Stimulated activated naive CD8-positive, alpha-beta T cell treated with anti-CD3 and anti-CD28 coated beads, Interleukin-15, Interleukin-2, amounts not matched to agents 100 U/mL and 50 U/mL, for 24 hours (primary cell): ENCODE results near the gene GAS7.

Experiments
- ATAC-seq: fragments of 150-1000 bp; cut with Tn5 transposase; one replicate; pipeline ENCODE4 v1.10.0; 2021
- DNase-seq: peaks from one replicate; pipeline ENCODE4 v3.0.0; 2021

GAS7 gene

DNA sequence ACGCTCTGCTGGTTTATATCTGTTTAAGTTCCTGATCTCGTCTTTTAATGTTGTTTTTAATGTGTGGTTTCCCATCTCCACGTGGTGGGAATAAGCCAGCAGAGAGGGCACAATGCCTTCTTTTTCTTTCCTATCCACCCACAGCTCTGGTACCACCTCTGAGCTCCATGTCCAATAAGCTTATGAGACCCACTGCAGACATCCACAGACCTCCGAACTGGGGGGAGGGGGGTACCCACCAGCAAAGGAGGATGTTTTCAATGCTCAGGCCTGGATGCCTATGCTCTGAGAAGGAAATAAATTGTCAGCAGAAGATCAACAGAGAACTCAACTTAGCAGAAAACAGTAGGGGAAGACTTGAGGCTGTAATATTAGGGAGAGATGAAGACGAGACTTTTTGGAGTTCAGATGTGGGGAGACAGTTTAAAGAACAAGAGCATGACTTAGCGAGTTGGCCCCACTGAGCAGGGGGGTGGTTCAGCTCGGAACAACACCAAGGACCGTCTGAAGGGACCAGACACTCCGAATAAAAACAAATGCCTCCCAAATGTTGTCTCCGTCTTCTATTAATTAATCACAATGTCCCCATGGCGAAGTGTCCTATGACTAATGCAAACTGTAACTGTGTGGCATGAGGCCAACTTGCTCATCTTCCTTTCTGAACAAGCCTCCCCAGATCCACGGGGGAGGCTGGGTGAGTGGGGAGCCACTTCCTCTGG is 62.7 kb downstream of the GAS7 start:
- ATAC-seq (peak; percentile 40), DNase-seq (peak; percentile 28)

DNA sequence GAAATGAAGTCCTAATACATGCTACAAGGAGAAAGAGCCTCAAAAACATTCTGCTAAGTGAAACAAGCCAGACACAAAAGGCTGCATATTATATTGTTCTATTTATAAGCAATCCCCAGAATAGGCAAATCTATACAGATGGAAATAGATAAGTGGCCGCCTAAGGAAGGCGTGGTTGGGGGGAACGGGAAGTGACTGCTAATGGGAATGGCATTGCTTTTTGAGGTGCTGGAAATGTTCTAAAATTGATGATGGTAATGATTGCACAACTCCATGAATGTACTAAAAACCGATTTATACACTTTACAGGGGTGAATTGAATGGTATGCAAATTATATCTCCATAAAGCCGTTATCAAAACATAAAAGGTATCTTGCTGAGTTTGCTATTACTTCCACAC is 67.7 kb downstream of the GAS7 start:
- ATAC-seq (no peak), DNase-seq (no peak)

DNA sequence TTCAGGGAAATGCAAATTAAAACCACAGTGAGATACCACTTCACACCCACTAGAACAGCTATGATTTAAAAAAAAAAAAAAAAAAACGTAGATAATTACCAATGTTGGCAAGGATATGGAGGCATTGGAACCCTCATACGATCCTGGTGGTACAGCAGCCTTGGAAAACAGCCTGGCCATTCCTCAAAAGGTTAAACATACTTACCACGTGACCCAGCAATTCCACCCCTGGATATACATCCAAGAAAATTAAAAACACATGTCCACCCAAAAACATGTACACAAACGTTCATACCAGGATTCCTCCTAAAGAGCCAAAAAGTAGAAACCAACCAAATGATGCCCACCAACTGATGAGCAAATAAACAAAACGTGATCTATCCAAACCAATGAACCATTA is 68.1 kb downstream of the GAS7 start:
- no peak for ATAC-seq
- no peak for DNase-seq

DNA sequence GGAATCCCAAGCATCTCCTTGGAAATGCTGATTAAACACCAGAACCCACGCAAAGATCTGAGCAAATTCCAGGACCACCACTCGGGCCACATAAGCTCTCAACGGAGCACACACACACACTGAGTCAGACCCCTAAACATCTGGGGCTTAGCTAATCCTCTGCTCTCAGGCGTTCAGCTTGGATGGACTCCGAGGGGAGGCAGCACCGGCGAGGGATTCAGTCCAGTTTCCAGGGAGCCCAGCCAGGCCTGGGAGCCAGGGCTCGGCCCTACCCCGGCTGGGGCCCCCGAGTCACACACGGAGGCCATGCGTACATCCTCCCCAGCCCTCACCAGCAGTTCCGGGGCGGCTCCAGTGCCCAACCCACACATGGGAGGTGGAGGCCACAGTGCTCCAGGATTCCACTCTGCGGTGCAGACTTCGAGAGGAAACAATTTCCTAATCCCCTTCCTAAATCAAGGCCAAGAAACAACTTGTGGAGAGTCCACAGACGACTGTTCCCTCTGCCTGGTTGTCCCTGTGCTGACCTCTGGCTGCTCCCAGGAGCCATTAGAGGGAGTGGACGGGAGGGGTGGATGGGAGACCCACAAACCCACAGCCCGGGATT is 70.5 kb downstream of the GAS7 start:
- ATAC-seq (peak; percentile 37), DNase-seq (no peak)

DNA sequence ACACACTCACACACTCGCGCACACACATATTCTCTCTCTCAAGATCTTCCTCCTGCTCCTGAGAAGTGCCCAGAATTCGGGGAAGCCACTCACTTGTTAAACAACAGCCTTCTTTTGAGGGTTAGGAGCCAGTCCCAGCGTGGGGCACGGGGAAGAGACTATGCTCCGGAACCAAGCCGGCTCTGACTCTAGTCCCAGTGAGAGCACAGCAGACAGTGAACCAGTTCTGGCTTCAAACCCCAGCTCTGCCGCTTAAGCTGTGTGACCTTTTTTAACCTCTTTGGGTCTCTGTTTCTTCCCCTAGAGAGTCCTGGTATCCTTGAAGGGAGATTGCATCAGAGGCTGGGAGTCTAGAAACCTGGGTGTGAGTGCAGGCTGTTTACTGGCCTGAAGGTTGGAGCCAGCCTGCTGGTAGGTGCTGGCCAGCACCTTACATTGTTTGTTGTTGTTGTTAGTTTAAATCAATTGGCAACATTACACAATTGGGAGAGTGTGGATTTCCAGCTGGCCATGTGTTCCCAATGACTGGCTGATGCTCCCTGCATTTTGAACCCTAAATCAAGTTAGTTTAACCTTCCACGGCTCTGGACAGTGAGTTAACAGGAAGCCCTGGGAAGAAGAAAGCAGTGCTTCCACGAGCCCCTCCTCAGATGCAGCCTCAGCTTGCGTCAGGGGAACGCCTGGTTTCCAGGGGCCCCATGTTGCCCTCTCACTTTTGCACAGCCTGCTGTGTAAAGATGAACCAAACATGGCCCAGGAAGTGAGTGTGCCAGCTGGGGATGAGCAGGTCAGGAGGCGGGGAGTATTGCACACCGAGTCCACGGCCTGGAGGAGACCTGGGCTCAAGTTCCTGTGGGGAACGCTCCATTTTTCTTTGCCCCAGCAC is 71.5 kb downstream of the GAS7 start:
- ATAC-seq (peak; percentile 74), DNase-seq (peak; percentile 28)

DNA sequence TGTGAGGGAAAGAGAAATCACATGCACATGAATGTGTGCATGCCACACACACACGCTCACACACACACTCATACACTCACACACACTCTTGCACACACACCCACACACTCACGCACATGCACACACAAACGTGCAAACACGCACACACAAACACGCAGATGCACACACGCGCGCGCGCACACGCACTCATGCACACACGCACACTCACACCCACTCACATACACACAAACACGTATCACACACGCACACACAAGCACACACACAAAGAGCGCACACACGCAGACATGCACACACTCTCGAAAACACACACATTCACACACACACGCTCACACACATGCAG is 72.2 kb downstream of the GAS7 start:
- ATAC-seq = no peak
- DNase-seq = no peak

DNA sequence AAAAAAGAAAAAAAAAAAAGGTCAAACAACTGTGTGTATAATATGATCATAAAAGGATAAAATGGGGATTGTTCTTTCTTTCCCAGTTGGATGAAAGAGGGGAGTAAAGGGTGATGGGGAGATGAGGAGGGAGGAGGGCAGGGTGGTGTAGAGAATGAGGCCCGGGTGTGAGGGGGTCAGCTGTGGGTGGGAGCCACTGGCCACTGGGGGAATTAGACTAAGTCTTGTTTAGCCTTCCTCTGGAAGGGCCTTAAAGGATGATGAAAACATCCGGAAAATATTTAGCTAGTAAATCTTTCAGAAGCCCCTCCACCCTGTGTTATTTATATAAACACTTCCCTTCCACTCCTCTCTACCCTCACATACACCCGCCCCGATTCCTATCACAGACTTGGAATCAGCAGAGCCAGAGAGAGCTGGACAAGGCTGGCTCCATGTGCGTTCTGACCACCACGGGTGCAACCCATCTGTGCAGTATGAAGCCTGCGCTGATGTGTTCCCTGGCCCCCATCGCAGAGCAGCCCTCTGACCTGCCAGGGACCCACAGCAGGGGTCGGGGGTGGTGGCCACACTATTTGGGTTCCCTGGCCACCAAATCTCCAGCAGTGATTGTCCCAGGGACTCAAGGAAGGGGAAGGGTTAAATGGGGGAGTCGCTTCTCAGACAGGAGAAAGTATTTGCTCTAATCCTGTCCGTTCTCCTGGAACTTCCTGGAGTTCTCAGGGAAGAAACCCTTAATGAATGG is 72.7 kb downstream of the GAS7 start:
- DNase-seq = no peak
- ATAC-seq = no peak

DNA sequence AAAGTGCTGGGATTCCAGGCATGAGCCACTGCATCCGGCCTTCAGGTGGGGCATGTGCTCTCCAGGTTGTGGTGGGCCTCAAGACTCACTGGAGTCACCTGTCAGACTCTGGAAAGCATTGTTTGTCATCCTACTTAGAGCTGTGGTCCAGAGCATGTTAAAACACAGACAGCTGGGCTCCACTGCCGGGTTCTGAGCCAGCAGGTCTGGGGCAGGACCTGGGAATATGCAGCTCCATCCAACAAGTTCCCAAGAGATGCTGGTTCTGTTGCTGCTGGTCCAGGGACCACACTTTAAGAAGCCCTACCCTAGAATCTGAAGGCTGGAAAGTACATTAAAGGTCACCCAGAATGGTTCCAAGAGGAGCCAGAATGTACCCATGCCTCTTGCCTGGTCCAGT is 75.3 kb downstream of the GAS7 start:
- ATAC-seq (no peak), DNase-seq (no peak)

DNA sequence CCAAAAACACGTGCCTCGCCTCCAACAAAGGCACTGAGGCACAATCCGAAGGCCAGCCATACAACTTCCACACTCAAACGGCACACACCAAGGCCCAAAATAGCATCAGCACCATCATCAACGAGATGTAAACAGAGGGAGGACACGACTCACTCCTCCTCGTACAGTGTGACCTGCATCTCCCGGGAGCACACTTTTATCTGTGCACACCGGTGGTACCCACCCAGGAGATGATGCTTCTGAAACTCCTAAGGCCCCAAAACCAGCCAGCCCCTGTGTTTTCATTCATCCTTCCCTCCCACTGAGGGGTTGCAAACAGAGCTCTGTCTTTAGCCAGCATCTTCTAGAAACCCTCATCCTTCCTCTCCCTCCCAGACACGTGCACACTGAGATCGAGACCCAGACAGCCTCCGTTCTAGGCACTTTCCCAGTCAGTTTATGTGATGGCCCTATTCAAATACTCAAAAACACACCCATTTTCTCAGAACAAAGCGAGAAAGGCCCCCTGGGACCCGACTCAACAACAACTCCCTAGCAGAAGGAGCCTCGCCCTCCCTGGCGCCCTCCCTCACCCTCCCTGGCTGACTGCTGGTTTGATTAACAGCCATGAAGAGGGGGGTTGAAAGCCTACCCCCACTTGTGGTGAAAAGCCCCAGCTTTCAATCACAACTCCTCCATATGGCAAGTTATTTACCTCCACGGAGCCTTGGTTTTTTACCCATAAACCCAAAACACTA is 76.3 kb downstream of the GAS7 start:
- ATAC-seq (no peak), DNase-seq (no peak)

DNA sequence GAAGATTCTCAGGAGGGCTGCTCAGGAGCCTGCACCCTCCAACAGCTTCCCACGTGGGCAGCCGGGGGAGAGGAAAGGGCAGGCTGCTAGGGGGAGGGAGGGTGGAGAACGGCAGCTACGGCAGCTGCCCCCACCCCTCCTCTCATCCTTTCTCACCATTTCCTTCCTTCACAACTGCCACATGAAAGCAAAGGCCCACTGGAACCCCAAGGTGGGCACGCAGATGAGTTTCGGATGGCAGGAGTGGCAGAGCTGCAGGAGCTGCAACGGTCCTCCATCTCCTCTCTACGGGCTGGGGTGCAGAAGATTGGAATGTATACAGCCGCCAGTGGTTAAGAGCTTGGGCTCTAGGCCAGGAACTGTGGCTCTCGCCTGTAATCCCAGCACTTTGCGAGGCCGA is 77.7 kb downstream of the GAS7 start:
- ATAC-seq (no peak), DNase-seq (no peak)

DNA sequence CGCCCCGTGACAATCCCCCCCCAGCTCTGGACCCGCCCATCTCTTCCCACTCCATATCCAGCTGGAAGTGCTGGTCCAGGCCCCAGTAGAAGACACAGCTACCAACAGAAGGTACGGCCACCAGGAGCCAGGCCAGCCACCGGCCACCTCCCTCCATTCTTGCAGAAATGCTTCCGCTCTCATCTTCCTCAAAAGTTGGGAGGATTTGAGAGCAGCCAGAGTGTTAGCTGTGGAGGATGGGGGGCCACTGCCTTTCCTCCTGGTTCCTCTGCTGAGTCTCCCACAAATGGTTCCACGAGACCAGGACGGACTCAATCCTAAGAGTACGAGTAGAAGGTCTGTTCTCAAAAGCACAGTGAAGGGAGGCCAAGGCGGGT is 78.3 kb downstream of the GAS7 start:
- DNase-seq = no peak

DNA sequence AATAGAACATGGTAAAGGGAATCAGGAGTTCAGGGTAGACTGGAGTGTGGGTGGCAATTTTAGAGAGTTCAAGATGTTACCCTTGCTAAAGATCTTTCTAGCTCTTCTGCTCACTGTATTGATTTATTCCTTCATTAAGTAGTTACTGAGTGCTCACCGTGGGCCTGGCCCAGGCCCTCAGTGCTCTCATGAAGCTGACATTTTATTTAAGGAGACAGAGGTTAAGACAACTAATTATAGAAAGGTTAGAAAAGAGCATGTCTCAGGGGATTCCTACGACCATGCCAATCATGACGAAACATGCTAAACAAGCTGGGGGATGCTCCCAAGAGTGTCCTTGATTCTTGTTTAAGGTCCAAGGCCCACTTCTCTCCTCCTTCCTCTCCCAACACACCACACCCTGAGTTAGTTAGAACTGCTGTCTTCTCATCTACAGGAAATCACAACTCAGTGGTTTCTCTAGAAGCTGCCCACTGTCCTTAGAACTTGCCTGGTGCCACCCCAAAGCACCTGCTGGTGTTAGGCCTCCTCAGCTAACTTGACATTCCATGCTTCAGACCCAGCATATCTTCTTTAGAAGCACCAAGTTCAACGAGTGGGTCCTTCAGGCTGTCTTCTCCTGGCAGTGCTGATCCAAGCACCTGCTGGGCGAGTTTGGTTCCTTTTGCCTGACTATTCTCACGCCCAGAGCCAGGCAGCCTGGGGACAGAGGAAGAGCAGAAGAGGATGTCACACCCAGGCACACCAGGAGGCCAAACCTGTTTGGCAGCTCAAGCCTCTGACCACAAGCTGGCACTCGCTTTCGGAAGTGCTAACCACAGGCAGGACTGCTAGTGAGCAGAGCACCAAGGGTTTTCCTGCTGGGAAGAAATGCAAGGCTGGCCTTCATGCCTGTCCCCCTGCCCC is 79.0 kb downstream of the GAS7 start:
- ATAC-seq (no peak), DNase-seq (peak; percentile 26)

More for the DNA sequence above, 78.3 kb downstream of the GAS7 start:
- no peak for ATAC-seq

DNA sequence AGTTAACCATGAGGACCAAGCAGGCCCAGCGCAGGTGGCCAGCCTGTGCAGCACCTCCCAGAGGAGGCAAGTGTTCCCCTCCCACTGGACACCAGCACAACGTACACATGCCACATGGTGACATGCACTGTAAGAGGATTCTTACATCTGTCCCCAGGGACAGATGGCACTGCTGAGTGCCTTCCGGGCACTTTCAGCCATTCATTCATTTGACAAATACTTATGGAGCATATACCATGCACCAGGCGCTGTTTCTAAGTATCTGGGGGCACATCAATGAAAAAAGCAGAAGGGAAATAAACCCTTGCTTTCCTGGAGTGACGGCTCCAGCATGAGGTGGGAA is 79.6 kb downstream of the GAS7 start:
- no peak for ATAC-seq

DNA sequence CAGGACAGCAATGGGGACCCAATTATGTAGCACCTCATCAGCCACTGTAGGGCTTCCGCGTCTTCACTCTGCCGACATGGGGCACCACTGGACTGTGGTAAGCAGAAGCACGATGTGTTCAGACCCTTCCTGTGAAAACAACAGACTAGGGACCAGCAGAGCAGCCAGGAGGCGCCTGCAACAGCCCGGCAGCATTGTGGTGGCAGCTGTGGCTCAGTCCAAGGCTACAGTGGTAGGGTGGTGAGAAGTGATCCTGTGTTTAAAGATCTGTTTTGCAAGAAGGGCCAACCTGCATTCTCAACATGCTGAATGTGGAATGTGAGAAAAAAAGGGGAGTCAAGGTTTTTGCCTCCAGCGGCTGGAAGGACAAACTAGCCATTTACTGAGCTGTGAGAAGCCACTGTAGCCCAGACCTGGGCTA is 80.8 kb downstream of the GAS7 start:
- ATAC-seq (no peak), DNase-seq (peak; percentile 19)

More for the DNA sequence above, 79.6 kb downstream of the GAS7 start:
- DNase-seq = no peak

DNA sequence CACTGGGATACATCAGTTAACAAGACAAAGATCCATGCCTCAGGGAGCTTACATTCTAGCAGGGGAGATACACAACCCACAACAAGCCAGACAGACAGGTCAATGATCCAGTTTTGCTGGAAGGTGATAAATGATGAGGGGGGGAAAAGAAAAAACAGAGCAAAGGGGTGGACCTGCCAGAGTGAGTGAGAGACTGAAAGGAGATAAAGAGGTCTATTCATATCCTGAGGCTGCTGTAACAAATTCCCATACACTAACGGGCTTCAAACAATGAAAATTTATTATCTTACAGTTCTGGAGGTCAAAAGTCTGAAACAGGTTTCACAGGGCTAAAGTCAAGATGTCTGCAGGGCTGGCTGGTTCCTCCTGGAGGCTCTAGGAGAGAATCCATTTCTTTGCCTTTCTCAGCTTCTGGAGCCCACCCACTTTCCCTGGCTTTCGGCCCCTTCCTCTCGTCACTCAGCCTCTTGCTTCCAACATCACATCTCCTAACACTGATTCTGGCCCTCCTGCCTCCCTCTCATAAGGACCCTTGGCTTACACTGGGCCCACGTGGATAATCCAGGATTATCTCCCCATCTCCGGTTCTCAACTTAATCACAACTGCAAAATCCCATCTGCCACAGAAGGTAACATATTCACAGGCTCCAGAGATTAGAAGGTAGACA is 81.5 kb downstream of the GAS7 start:
- ATAC-seq (no peak), DNase-seq (no peak)

DNA sequence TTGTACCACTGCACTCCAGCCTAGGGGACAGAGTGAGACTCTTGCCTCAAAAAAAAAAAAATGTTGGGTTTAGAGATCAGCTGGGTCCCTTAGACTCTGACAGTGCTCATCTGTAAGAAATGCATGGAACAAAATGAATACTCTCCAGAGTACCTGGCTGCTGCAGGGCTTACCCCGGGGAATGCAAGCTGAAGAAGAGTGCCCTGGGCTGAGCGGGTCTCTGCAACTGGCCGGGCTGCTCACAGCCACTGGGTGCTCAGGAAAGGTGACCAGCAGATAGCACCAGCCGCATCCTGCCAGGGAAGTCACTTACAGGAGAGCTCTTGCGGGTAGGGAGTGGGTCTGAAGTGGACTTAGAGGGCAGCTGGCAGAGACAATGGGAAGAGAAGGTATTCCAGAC is 82.1 kb downstream of the GAS7 start:
- no peak for ATAC-seq
- no peak for DNase-seq

DNA sequence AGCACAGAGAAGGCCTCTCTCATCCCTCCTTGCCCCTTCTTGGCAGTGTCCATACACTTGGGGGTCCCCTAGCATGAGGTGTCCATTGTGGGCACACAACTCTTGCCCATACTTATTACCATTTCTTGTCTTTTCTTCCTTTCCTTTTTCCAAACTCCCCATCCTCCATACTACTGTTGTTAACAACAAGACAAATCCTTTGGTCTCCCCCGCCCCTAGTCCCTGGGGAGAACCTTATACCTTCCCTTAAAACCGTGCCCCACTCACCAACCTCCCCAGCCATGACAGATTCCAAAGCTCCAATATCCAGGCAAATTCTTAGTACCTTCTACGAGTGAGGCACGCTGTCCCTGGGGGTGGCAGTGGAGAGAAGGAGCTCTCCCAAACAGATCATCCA is 82.9 kb downstream of the GAS7 start:
- DNase-seq (no peak), ATAC-seq (no peak)

DNA sequence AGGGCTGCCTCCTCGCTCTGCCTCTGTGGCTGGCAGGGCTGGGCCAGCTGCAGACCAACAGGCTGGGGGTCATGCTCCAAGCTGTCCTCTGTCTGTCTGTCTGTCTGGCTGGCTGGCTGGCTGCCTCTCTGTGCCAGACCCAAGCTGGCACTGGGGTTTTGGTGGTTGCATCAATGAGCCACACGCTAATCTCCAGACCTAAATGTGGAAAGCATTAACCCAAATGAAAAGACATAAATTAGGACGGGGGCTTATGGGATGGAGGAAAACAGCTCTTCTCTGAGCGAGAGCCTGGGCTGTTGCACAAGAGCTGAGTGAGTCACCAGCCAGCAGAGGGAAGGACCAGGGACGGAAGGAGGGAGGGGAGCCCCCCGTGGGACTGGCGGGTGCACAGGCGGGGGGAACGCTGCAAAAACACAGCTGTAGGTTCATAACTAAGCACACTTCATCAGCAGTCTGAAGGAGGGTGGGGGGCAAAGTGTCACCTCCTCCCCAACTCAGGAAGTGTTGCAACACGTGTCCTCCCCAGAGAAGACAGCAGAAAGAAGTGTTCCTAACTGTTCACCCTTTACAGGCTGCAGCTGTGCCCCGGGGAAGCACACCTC is 83.4 kb downstream of the GAS7 start:
- peak; percentile 77 for DNase-seq
- peak; percentile 87 for ATAC-seq

DNA sequence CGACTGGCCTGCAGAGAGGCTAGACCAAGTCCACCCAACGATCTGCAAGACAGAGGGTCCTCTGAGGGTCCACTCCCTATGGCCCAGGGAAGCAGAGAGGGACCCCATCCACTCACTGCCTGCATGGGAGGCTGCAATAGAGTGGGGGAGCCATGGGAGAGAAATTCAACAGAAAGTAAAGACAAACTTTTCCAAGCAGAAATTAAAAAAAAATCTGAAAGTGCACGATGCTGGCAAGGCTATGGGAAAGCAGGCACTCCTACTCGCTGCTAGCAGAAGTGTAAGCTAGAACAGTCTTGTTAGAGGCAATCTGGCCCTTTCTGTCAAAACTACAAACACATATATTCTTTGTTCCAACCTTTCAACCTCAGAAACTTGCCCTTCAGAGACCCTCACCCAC is 85.4 kb downstream of the GAS7 start:
- no peak for DNase-seq
- ATAC-seq = no peak

DNA sequence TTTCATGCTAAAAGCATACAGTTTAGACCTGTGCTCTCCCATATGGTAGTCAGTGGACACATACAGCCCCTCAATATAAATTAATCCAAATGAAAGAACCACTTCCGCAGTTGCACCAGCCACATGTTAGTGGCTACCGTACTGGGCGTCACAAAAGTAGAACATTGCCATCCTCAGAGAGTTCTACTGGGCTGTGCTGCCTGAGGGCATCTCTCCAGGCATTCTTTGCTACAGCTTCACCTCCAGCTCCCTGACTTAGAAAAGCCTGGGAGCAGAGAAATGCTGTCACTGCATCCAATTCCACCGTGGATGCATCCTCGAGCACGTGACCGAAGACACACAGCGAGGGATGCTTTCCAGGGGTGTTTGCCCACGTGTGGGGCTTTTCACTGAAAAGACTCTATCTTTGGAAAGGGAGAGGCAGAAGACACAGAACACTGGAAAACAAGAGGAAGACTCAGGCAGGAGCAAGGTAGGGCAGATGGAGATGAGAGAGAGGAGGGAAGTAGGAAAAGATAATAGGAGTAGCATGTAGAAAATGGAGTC is 86.4 kb downstream of the GAS7 start:
- no peak for DNase-seq
- no peak for ATAC-seq
